ENCODE measurements around the gene BCOR. TPM values are rescaled to one million over a fixed set of nuclear protein-coding genes. Genes with fewer than 3 reads are reported as not detected.

The BCOR gene
- total RNA-seq, 4 donors from 2014 or later = 12.8 to 28.8 (median 18.6) TPM

DNA sequence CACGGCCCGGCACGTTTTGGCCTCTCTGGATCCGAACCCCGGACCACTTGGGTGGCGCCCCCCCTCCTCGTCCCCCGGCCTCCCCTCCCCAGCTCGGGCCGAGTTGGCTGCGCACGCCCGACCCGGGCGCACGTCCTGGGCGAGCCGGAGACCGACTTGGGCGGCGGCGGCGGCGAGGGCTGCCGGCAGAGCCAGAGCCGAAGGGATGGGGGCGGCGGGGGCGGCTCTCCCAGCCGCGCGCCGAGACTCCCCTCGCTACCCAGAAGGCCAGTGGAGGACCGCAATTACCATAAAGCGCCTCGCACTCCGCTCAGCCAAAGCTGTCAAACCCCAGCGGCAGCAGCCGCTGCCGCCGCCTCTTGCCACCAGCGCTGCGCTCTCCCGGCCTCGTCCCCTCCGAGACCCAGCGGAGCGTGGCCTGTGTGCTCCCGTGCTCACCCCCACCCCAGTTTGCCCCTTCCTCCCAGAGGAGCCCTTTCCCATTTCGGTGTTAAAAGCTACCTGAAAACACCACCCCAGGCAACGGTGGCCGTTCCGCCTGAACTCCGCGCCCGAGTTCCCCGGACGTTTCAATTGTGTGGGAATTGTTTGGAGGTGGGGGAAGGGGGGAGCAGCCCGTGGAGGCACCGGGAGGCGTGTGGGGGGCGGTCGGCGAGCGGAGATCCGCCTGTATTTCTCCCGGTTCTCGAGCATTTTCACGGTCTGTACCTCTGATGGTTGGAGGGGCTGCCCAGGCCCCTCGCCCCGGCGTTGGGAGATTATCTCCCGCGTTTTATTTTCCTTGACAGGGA is 701 bp upstream of the BCOR start:
- no peak for DNase-seq (ENCODE audit: low spot score)
- no peak for ATAC-seq (ENCODE audit: low FRiP score)
- TF ChIP-seq, protein P1, sequence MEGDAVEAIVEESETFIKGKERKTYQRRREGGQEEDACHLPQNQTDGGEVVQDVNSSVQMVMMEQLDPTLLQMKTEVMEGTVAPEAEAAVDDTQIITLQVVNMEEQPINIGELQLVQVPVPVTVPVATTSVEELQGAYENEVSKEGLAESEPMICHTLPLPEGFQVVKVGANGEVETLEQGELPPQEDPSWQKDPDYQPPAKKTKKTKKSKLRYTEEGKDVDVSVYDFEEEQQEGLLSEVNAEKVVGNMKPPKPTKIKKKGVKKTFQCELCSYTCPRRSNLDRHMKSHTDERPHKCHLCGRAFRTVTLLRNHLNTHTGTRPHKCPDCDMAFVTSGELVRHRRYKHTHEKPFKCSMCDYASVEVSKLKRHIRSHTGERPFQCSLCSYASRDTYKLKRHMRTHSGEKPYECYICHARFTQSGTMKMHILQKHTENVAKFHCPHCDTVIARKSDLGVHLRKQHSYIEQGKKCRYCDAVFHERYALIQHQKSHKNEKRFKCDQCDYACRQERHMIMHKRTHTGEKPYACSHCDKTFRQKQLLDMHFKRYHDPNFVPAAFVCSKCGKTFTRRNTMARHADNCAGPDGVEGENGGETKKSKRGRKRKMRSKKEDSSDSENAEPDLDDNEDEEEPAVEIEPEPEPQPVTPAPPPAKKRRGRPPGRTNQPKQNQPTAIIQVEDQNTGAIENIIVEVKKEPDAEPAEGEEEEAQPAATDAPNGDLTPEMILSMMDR (IDR thresholded peaks at IDR 0.05) = no peak

DNA sequence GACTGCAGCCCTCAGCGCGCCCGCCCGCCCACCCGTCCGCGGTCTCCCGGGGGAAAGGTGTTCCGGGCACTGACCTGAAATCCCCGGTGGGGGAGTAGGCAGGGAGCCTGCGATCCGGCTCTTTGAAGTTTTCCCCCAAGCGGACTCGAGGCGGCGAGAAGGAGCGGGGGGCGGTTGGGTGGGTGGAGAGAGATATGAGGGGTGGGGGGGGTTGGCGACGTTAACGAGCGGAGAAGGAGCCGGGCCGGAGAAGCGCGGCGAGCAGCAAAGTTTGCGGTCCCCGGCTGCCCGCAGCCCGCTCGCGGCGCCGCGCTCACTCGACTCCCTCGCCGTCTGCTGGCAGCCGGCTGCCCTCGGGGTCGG is 636 bp downstream of the BCOR start:
- DNase-seq (ENCODE audit: low spot score) (no peak), ATAC-seq (ENCODE audit: low FRiP score) (no peak)
- TF ChIP-seq, protein P1 (IDR thresholded peaks at IDR 0.05) = no peak

DNA sequence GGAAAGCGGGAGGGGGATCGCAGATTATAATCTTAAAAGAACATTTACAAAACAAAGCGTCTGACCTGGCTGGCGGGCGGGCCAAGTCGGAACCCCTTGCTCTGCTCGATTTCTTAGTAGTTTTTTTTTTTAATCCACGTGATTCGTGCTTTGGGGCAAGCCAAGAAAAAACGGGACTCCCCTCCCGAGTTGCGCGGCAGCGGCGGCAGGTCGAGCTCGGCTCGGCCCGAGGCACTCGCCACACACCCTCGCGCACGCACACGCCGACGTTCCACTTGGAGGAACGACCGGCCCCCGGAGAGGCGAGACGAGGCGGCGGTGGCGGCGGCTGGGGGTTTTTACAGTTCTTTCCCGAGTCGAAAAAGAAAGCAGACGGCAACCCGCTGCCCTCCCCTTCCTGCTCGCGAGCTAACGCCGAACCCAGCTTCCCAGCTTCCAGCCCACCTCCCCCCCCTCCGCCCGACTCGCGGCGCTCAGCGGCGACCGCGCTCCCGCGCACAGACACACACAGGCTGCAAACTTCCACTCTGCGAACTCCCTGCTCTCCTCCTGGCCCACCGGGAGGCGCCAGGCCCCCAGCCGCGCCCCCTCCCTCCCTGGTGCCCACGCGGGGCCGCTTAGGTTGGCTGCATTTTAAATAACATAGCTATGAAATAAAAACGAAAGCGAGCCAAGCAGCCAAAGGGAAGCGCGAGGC is 1.2 kb downstream of the BCOR start:
- ATAC-seq (ENCODE audit: low FRiP score) = no peak
- TF ChIP-seq, protein P1 (IDR thresholded peaks at IDR 0.05) = no peak
- DNase-seq (ENCODE audit: low spot score) = no peak

DNA sequence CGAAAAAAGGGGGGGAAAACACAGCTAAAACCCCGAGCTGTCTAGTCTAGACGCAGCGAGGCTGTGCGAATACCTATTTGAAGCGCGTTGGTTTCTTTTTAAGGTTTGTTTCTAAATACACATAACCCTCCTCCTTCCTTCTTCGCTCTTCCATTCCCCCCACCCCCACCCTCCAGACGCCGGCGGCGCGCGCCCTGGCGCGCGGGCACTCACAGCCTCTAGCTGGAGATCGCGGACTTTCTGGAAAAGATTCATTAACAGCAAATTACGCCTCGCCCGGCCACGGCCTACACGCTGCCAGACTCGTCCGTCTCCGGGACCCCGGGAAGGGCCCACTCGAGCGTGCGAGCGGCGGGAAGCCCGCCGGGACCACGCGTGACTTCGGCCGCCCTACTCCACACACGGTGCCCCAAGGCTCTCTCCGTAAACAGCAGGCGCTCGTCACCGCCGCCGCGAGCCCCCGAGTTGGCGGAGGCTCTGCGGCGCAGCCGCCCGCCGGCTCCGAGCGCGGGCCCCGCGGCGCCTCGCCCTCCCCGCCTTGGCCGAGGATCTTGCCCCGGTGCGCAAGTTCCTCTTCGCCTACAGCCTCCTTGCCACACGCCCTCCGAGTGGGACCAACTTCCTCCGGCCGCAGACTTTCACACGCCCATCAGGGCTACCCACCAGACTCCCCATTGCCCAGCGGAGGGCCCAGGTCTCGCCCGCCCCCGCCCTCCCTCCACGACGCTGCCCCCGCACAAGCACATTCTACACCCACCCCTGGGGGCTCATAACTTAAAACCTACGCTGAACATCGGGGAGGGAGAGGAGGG is 2.0 kb downstream of the BCOR start:
- TF ChIP-seq, protein P1 (IDR thresholded peaks at IDR 0.05) = no peak
- ATAC-seq (ENCODE audit: low FRiP score) (no peak), DNase-seq (ENCODE audit: low spot score) (no peak)

DNA sequence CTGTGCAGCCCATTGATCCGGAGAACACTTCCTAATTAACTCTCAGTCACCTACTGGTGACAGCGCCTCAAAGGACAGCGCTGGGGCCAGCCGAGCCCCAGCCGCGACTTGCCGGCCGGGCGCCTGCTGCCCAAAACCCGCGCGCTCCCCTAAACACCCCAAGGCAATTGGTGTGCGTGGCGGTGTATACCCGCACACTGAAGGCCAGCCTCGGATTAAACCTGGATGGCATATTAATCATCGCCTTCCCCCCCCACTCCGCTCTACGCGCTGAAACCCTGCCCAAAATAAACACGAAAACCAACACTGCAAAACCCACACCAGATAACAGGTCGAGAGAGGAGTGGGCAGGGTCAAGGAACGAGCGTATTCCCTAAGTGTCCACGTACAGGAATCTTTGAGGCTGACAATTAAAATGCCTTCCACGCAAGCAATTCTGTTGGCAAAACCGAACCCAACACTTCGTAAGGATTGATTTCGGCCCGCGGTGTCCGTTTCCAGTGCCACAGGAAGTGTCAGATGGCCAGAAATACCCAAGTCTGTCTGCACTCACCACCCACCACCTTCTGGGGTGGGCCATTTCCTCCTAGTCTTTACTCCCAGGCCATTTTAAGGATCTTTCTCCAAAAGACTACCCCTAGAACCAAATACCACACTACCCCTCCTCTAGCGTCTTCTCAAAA is 2.7 kb downstream of the BCOR start:
- DNase-seq (ENCODE audit: low spot score) = no peak
- ATAC-seq (ENCODE audit: low FRiP score) = no peak

More for the DNA sequence above, 2.7 kb downstream of the BCOR start:
- TF ChIP-seq, protein P1 (IDR thresholded peaks at IDR 0.05) = no peak
